GM18519 (cell line): ENCODE results near the gene CIZ1.

Source experiments
- ATAC-seq: cut with Tn5 transposase; IDR thresholded peaks from one replicate; pipeline ENCODE4 v1.9.1; 2021; ENCODE audit warnings: mild to moderate bottlenecking, moderate library complexity; ENCODE audit not compliant: unreplicated experiment, low FRiP score

The CIZ1 gene

GRCh38 chr9:128214571-128215490 is 23.5 kb upstream of the CIZ1 start:
- no peak for ATAC-seq

GRCh38 chr9:128213746-128214497 is 22.6 kb upstream of the CIZ1 start:
- ATAC-seq, result no peak

GRCh38 chr9:128211981-128212281 is 20.6 kb upstream of the CIZ1 start:
- ATAC-seq, result no peak

- ATAC-seq, result no peak
Observed at GRCh38 chr9:128211186-128211980, 20.0 kb upstream of the CIZ1 start.

- ATAC-seq, result no peak
Observed at GRCh38 chr9:128208946-128209669, 17.7 kb upstream of the CIZ1 start.

- no peak for ATAC-seq
Observed at GRCh38 chr9:128208386-128208785, 17.0 kb upstream of the CIZ1 start.

- ATAC-seq, result no peak
Observed at GRCh38 chr9:128206916-128207910, 15.8 kb upstream of the CIZ1 start.

- ATAC-seq, result no peak
Observed at GRCh38 chr9:128206484-128206883, 15.1 kb upstream of the CIZ1 start.

GRCh38 chr9:128205296-128205944 is 14.0 kb upstream of the CIZ1 start:
- ATAC-seq, result no peak

- no peak for ATAC-seq
Observed at GRCh38 chr9:128204858-128205257, 13.5 kb upstream of the CIZ1 start.

- ATAC-seq, result no peak
Observed at GRCh38 chr9:128203707-128204551, 12.6 kb upstream of the CIZ1 start.

GRCh38 chr9:128203024-128203706 is 11.8 kb upstream of the CIZ1 start, which contains the start of gene DNM1:
TSS of gene DNM1 (plus strand) at chr9:128203379. CDS start at chr9:128203471, 92 bp downstream.
- ATAC-seq, result peak; percentile 71

- no peak for ATAC-seq
Observed at GRCh38 chr9:128202648-128203023, 11.3 kb upstream of the CIZ1 start.

- ATAC-seq, result no peak
Observed at GRCh38 chr9:128201441-128202369, 10.3 kb upstream of the CIZ1 start.

GRCh38 chr9:128193469-128194096 is 2.2 kb upstream of the CIZ1 start:
- ATAC-seq, result no peak
